ENCODE data around the gene ANGPTL2. TPM values are rescaled to one million over a fixed set of nuclear protein-coding genes. Genes with fewer than 3 reads are reported as not detected.

The ANGPTL2 gene
- total and polyA plus RNA-seq, 9 of the 15 experiments (the other 6 are each of a cell fraction or from before 2014, with no cell fraction given): not detected

- no peaks in the 10 kb centered on the region for H3K27me3 ChIP-seq (ENCODE audit: control insufficient read depth in 2 of 2, insufficient read depth in 2 of 2, low read length in 2 of 2)
- intact Hi-C loops (cut with micrococcal nuclease): no loop called here
- in situ Hi-C loops (cut with MboI): no loop called here
- BruUV-seq (replicated peaks): no TSS peak
- no peaks in the 10 kb centered on the region for H3K79me2 ChIP-seq (ENCODE audit: control insufficient read depth, insufficient read depth, low read length)
- CTCF ChIA-PET (ENCODE audit: low intra/inter-chr PET ratio): no interaction called here
- POLR2A ChIA-PET: interaction anchor here (0.6 to 0.8 kb wide), 6 partner anchors 22 to 495 kb away, joined by 3 to 4 read pairs (median 3); no protein-coding TSS in a partner anchor
- H3K9me1 ChIP-seq (ENCODE audit: control insufficient read depth, insufficient read depth, low read length): no peaks in the 10 kb centered on the region
- H3K36me3 ChIP-seq (ENCODE audit: control insufficient read depth, insufficient read depth, low read length): no peaks in the 10 kb centered on the region
- H3K9ac ChIP-seq (ENCODE audit: insufficient read depth in 1 of 2, low read depth in 2 of 2, low read length in 2 of 2): no peak overlapping the region
- H3K9me3 ChIP-seq (replicated peaks; ENCODE audit: control insufficient read depth, insufficient read depth, low read depth, low read length): no peaks in the 10 kb centered on the region
- ATAC-seq (peak; percentile 81), FAIRE-seq (peak; percentile 29), DNase-seq (ENCODE audit: extremely low read depth in 1 of 4, low spot score in 3 of 4) (peak; percentile 63 to 70 (median 66))
- no peak overlapping the region for H3K4me3 ChIP-seq
- no peak overlapping the region for H3K27ac ChIP-seq (ENCODE audit: extremely low read depth, low read depth, low read length)
- H4K20me1 ChIP-seq (replicated peaks; ENCODE audit: control insufficient read depth, insufficient read depth, low read length): 0 out of 2 replicates have a peak, but pooled peaks cover 3% of the 10 kb centered on the region
- WGBS (ENCODE audit: insufficient coverage, low coverage, missing lambda C conversion rate): 19% methylated on average over 12 of the region's 12 CpGs
- peak overlapping the region; percentile 8 for H2AFZ ChIP-seq (ENCODE audit: low read depth, low read length)
- peaks cover 13 to 26% of the 10 kb centered on the region in 2 experiments; a peak in 3 of 5 replicates for H3K4me1 ChIP-seq (replicated peaks in 1 of 2; ENCODE audit: control insufficient read depth in 2 of 2, insufficient read depth in 2 of 2, low read length in 2 of 2)
- H3K4me2 ChIP-seq (ENCODE audit: insufficient read depth, low read length): peak overlapping the region; percentile 31
- TF ChIP-seq CBX3 (IDR thresholded peaks at IDR 0.05; ENCODE audit: borderline replicate concordance in 1 of 2, low read length in 2 of 2): no peak
- TF ChIP-seq AFF1 (IDR thresholded peaks at IDR 0.05; ENCODE audit: low read depth in 1 of 2, partially characterized antibody in 2 of 2): no peak
- peak; percentile 82 for TF ChIP-seq BHLHE40 (IDR thresholded peaks at IDR 0.05; ENCODE audit: low read length)
- TF ChIP-seq HNRNPK (IDR thresholded peaks at IDR 0.05; ENCODE audit: low read depth, low read length, poor library complexity, severe bottlenecking): no peak
- no peak for TF ChIP-seq WHSC1 (IDR thresholded peaks at IDR 0.05; ENCODE audit: low read length)
- TF ChIP-seq ETV5 (CRISPR knock-in tag; IDR thresholded peaks at IDR 0.05; ENCODE audit: low read depth): peak; percentile 77; the same call in 1 of the 2 replicates
Measured at GRCh38 chr9:127166651-127167524, 44.5 kb upstream of the ANGPTL2 start.

All from K562 (cell line).